HepG2 (cell line): ENCODE data around the gene GNMT. TPM values are rescaled to one million over a fixed set of nuclear protein-coding genes. Genes with fewer than 3 reads are reported as not detected.
A peak's percentile ranks its signal among the peaks of the same experiment; 100 is the strongest.

ENCODE experiments used
- CHD4 ChIP-seq: fragments of 200-600 bp; sonication (generic); IDR thresholded peaks from 2 replicates; pipeline ENCODE4 v1.7.0; 2017; ENCODE audit warnings: mild to moderate bottlenecking, low read length, borderline replicate concordance
- DMAP1 ChIP-seq: IDR thresholded peaks from 2 replicates; pipeline ENCODE4 v1.6.1; 2016
- DNMT1 ChIP-seq: sonication (generic); formaldehyde crosslinking; IDR thresholded peaks from 2 replicates; pipeline ENCODE4 v1.5.1; 2020; ENCODE audit warnings: mild to moderate bottlenecking, missing genetic modification reagents
- HMG20B ChIP-seq: conservative IDR thresholded peaks from 2 replicates; pipeline ENCODE4 v1.6.1; 2016; ENCODE audit warnings: missing genetic modification reagents, missing compliant biosample characterization
- NFE2 ChIP-seq: sonication (generic); formaldehyde crosslinking; IDR thresholded peaks from 2 replicates; pipeline ENCODE4 v1.4.0; 2020; ENCODE audit warnings: missing genetic modification reagents
- XRCC5 ChIP-seq: fragments of 200-400 bp; formaldehyde crosslinking; optimal IDR thresholded peaks from 2 replicates; pipeline ENCODE3; 2017; ENCODE audit warnings: mild to moderate bottlenecking, low read length
- YEATS4 ChIP-seq: sonication (generic); formaldehyde crosslinking; IDR thresholded peaks from 2 replicates; pipeline ENCODE4 v1.4.0; 2020; ENCODE audit warnings: missing genetic modification reagents, borderline replicate concordance
- ZNF10 ChIP-seq: sonication (generic); formaldehyde crosslinking; IDR thresholded peaks from 2 replicates; pipeline ENCODE4 v1.4.0; 2020; ENCODE audit warnings: mild to moderate bottlenecking, low read depth, missing genetic modification reagents, borderline replicate concordance
- ZNF136 ChIP-seq: sonication (generic); formaldehyde crosslinking; IDR thresholded peaks from 2 replicates; pipeline ENCODE4 v1.8.1; 2022; ENCODE audit warnings: low read depth, mild to moderate bottlenecking, moderate library complexity, missing genetic modification reagents
- ZNF24 ChIP-seq: fragments of 450-650 bp; IDR thresholded peaks from 2 replicates; pipeline ENCODE4 v1.6.1; 2017; ENCODE audit warnings: antibody characterized with exemption, mild to moderate bottlenecking
- ZNF30 ChIP-seq: sonication (generic); formaldehyde crosslinking; IDR thresholded peaks from 2 replicates; pipeline ENCODE4 v1.5.0; 2020; ENCODE audit warnings: mild to moderate bottlenecking, missing genetic modification reagents
- ZNF350 ChIP-seq: sonication (generic); formaldehyde crosslinking; IDR thresholded peaks from 2 replicates; pipeline ENCODE4 v1.4.0; 2020; ENCODE audit warnings: mild to moderate bottlenecking, low read depth, missing genetic modification reagents, borderline replicate concordance
- ZNF460 ChIP-seq: sonication (generic); formaldehyde crosslinking; IDR thresholded peaks from 2 replicates; pipeline ENCODE4 v1.5.1; 2020; ENCODE audit warnings: missing genetic modification reagents, mild to moderate bottlenecking, borderline replicate concordance
- ZNF678 ChIP-seq: sonication (generic); formaldehyde crosslinking; IDR thresholded peaks from 2 replicates; pipeline ENCODE4 v1.4.0; 2020; ENCODE audit warnings: mild to moderate bottlenecking, missing genetic modification reagents
- ZNF761 ChIP-seq: sonication (generic); formaldehyde crosslinking; conservative IDR thresholded peaks from 2 replicates; pipeline ENCODE4 v1.4.0; 2020; ENCODE audit warnings: mild to moderate bottlenecking, missing genetic modification reagents
- ZNF768 ChIP-seq: sonication (generic); formaldehyde crosslinking; IDR thresholded peaks from 2 replicates; pipeline ENCODE4 v1.4.0; 2020; ENCODE audit warnings: missing genetic modification reagents
- ZSCAN25 ChIP-seq: sonication (generic); formaldehyde crosslinking; IDR thresholded peaks from 2 replicates; pipeline ENCODE4 v1.8.0; 2022; ENCODE audit warnings: mild to moderate bottlenecking, missing genetic modification reagents
- polyA plus RNA-seq, 8 experiments: library from polyadenylated mRNA; depleted of rRNA in 3 of 8; stranded (reverse) in 7 of 8; unstranded in 1 of 8; fragments of >200 nt; fragmentation: Illumina TruSeq in 4 of 8; extraction: Trizol in 4 of 8; gene quantifications; 2 replicates each; pipeline versions ENCODE4 v1.2.1 to v1.2.3, GENCODE V29; 2011 to 2016; ENCODE audit warnings: low read depth in 4 of 8, missing spikeins in 1 of 8, mixed read lengths in 1 of 8; ENCODE audit not compliant: insufficient read depth in 1 of 8
- total RNA-seq, 5 experiments: library from RNA; depleted of rRNA; stranded (reverse); fragments of >200 nt; fragmentation: Illumina TruSeq; extraction: Trizol; gene quantifications; 2 replicates each; pipeline ENCODE4 v1.2.3, GENCODE V29; 2016; ENCODE audit warnings: low read depth in 1 of 5
- TF ChIP-seq, protein P1 (sequence below): sonication (generic); formaldehyde crosslinking; IDR thresholded peaks from 2 replicates; pipeline ENCODE4 v1.5.0; 2020; ENCODE audit warnings: mild to moderate bottlenecking, missing genetic modification reagents
- TF ChIP-seq, protein P2 (sequence below): sonication (generic); formaldehyde crosslinking; IDR thresholded peaks from 2 replicates; pipeline ENCODE4 v1.4.0; 2020; ENCODE audit warnings: missing genetic modification reagents
- TF ChIP-seq, protein P3 (sequence below), 2 experiments: sonication (generic) in 1 of 2; formaldehyde crosslinking in 1 of 2; IDR thresholded peaks; 2 replicates each; pipeline versions ENCODE4 v1.4.0 to v1.6.1; 2018 to 2020; ENCODE audit warnings: missing genetic modification reagents in 2 of 2, borderline replicate concordance in 1 of 2, low read depth in 1 of 2, mild to moderate bottlenecking in 1 of 2, missing biosample characterization in 1 of 2
- TF ChIP-seq, protein P4 (sequence below): IDR thresholded peaks from 2 replicates; pipeline ENCODE4 v1.6.1; 2016; ENCODE audit warnings: missing compliant biosample characterization, missing genetic modification reagents, borderline replicate concordance
- TF ChIP-seq, protein P5 (sequence below): IDR thresholded peaks from 2 replicates; pipeline ENCODE4 v1.6.1; 2016; ENCODE audit warnings: missing biosample characterization, missing genetic modification reagents, low read depth

GNMT gene
- total and polyA plus RNA-seq, 2 of the 13 experiments (the other 11 are each of a cell fraction or from before 2014, with no cell fraction given) = 2.8 to 7.0 TPM

DNA sequence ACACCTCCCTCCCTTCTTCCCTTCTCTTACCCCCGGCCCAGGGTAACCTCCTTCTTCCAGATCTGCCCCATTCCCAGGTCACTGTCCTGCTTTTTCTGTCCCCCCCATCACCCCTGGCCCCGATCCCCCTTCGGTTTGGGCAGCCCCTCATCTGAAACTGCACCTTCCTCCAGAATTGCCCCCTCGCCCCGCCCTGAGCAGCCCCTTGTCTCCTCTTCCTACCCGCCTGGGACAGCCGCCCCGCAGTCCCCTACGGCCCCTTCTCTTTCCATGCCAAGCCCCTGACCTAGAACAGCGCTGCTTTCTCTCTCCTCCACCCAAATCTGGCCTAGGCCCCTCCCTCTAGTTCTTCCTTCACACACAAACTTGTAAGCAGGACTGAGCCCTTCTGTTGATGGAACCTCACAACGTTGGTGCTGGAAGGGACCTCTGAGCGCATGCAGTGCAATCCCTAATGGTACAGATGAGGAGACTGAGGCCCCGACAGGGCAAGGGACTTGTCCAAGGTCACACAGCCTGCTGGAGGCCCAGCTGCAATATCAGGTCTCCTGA, 24.4 kb downstream of the GNMT start (continued):
- TF ChIP-seq, protein P1, sequence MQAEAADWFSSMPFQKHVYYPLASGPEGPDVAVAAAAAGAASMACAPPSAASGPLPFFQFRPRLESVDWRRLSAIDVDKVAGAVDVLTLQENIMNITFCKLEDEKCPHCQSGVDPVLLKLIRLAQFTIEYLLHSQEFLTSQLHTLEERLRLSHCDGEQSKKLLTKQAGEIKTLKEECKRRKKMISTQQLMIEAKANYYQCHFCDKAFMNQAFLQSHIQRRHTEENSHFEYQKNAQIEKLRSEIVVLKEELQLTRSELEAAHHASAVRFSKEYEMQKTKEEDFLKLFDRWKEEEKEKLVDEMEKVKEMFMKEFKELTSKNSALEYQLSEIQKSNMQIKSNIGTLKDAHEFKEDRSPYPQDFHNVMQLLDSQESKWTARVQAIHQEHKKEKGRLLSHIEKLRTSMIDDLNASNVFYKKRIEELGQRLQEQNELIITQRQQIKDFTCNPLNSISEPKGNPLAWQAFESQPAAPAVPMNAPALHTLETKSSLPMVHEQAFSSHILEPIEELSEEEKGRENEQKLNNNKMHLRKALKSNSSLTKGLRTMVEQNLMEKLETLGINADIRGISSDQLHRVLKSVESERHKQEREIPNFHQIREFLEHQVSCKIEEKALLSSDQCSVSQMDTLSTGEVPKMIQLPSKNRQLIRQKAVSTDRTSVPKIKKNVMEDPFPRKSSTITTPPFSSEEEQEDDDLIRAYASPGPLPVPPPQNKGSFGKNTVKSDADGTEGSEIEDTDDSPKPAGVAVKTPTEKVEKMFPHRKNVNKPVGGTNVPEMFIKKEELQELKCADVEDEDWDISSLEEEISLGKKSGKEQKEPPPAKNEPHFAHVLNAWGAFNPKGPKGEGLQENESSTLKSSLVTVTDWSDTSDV = no peak
- TF ChIP-seq NFE2 (CRISPR knock-in tag) (no peak), DNMT1 (CRISPR knock-in tag) (no peak), ZNF761 (CRISPR knock-in tag) (no peak), YEATS4 (CRISPR knock-in tag) (no peak), ZNF768 (CRISPR knock-in tag) (peak; percentile 95), ZNF460 (CRISPR knock-in tag) (no peak), DMAP1 (CRISPR knock-in tag) (no peak), ZNF678 (0 out of 2 replicates have a peak, but pooled peaks have one; percentile 27), ZNF136 (CRISPR knock-in tag) (no peak), ZNF10 (CRISPR knock-in tag) (no peak), ZNF350 (no peak), HMG20B (CRISPR knock-in tag) (no peak), ZNF30 (CRISPR knock-in tag) (no peak), ZSCAN25 (CRISPR knock-in tag) (no peak), XRCC5 (no peak), ZNF24 (no peak), CHD4 (no peak)
- TF ChIP-seq, protein P2, sequence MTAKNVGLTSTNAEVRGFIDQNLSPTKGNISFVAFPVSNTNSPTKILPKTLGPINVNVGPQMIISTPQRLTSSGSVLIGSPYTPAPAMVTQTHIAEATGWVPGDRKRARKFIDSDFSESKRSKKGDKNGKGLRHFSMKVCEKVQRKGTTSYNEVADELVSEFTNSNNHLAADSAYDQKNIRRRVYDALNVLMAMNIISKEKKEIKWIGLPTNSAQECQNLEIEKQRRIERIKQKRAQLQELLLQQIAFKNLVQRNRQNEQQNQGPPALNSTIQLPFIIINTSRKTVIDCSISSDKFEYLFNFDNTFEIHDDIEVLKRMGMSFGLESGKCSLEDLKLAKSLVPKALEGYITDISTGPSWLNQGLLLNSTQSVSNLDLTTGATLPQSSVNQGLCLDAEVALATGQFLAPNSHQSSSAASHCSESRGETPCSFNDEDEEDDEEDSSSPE (CRISPR knock-in tag) = no peak
- TF ChIP-seq, protein P3, sequence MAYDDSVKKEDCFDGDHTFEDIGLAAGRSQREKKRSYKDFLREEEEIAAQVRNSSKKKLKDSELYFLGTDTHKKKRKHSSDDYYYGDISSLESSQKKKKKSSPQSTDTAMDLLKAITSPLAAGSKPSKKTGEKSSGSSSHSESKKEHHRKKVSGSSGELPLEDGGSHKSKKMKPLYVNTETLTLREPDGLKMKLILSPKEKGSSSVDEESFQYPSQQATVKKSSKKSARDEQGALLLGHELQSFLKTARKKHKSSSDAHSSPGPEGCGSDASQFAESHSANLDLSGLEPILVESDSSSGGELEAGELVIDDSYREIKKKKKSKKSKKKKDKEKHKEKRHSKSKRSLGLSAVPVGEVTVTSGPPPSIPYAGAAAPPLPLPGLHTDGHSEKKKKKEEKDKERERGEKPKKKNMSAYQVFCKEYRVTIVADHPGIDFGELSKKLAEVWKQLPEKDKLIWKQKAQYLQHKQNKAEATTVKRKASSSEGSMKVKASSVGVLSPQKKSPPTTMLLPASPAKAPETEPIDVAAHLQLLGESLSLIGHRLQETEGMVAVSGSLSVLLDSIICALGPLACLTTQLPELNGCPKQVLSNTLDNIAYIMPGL (CRISPR knock-in tag; IDR thresholded peaks at IDR 0.05; ENCODE audit: borderline replicate concordance in 1 of 2, low read depth in 1 of 2) = peak in 1 of 2 experiments; percentile 68; a peak in 2 of 4 replicates
- TF ChIP-seq, protein P4, sequence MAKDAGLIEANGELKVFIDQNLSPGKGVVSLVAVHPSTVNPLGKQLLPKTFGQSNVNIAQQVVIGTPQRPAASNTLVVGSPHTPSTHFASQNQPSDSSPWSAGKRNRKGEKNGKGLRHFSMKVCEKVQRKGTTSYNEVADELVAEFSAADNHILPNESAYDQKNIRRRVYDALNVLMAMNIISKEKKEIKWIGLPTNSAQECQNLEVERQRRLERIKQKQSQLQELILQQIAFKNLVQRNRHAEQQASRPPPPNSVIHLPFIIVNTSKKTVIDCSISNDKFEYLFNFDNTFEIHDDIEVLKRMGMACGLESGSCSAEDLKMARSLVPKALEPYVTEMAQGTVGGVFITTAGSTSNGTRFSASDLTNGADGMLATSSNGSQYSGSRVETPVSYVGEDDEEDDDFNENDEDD (CRISPR knock-in tag) = no peak
- TF ChIP-seq, protein P5, sequence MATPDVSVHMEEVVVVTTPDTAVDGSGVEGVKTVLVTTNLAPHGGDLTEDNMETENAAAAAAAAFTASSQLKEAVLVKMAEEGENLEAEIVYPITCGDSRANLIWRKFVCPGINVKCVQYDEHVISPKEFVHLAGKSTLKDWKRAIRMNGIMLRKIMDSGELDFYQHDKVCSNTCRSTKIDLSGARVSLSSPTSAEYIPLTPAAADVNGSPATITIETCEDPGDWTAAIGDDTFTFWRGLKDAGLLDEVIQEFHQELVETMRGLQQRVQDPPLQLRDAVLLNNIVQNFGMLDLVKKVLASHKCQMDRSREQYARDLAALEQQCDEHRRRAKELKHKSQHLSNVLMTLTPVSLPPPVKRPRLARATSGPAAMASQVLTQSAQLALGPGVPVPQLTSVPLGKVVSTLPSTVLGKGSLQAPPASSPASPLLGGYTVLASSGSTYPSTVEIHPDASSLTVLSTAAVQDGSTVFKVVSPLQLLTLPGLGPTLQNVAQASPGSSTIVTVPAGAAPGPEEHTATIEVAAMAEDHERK (CRISPR knock-in tag) = no peak
